Hypothalamus (tissue), 51 donors: ENCODE results near the gene TMEM107.
"Not testable (repeated sequence)": the region's sequence is repeated elsewhere in the genome, so short reads cannot be mapped to it uniquely, and the experiment has no call there.

ENCODE experiments used
- DNase-seq, 51 donors: peaks; one replicate each; lab custom pipeline; 2025; lab: John Stamatoyannopoulos, UW

Gene TMEM107

GRCh38 chr17:8190506-8190905 lies 14.3 kb upstream of the TMEM107 start:
- DNase-seq, result no peak

GRCh38 chr17:8189711-8190477 lies 13.7 kb upstream of the TMEM107 start, which contains the start of gene BORCS6:
Gene BORCS6 (minus strand): TSS chr17:8190180. CDS start chr17:8190140, 40 bp downstream.
- peak; percentile 73 to 99 (median 98) for DNase-seq

- DNase-seq, result peak in 9 of 51 donors; percentile 18 to 49 (median 26)
Observed at GRCh38 chr17:8189041-8189710, 13.0 kb upstream of the TMEM107 start.

- DNase-seq, result peak in 5 of 51 donors; percentile 10 to 31 (median 16)
Observed at GRCh38 chr17:8188263-8188839, 12.2 kb upstream of the TMEM107 start.

GRCh38 chr17:8187517-8188262 lies 11.5 kb upstream of the TMEM107 start:
- peak in 50 of 51 donors; percentile 15 to 91 (median 68) for DNase-seq

- peak in 50 of 51 donors; percentile 43 to 97 (median 86) for DNase-seq
Observed at GRCh38 chr17:8186787-8187516, 10.8 kb upstream of the TMEM107 start.

- DNase-seq, result peak in 3 of 51 donors; percentile 57 to 69 (median 68)
Observed at GRCh38 chr17:8186446-8186786, 10.2 kb upstream of the TMEM107 start.

GRCh38 chr17:8185582-8186445 lies 9.6 kb upstream of the TMEM107 start:
- peak; percentile 55 to 91 (median 80) for DNase-seq

GRCh38 chr17:8176998-8177731 lies 985 bp upstream of the TMEM107 start:
- no peak for DNase-seq

GRCh38 chr17:8175795-8176196 lies 384 bp downstream of the TMEM107 start:
- peak in 3 of 51 donors; percentile 44 to 51 (median 47) for DNase-seq

- DNase-seq, result no peak
Observed at GRCh38 chr17:8173871-8174322, 2.3 kb downstream of the TMEM107 start.

GRCh38 chr17:8173056-8173870 lies 2.9 kb downstream of the TMEM107 start:
- peak in 44 of 51 donors; percentile 17 to 97 (median 70) for DNase-seq

GRCh38 chr17:8170186-8170585 lies 6.0 kb downstream of the TMEM107 start:
- not testable (repeated sequence) for DNase-seq

- no peak for DNase-seq
Observed at GRCh38 chr17:8167526-8167925, 8.7 kb downstream of the TMEM107 start.

- DNase-seq, result no peak
Observed at GRCh38 chr17:8166731-8167130, 9.4 kb downstream of the TMEM107 start.

GRCh38 chr17:8164815-8165131 lies 11.4 kb downstream of the TMEM107 start:
- DNase-seq, result no peak

- DNase-seq, result peak in 32 of 51 donors; percentile 13 to 83 (median 42)
Observed at GRCh38 chr17:8163978-8164814, 12.0 kb downstream of the TMEM107 start.
